Liver (tissue), 9 donors: ENCODE measurements around the gene MRRF. TPM values are rescaled to one million over a fixed set of nuclear protein-coding genes. Genes with fewer than 3 reads are reported as not detected.
"Not testable (repeated sequence)": the region's sequence is repeated elsewhere in the genome, so short reads cannot be mapped to it uniquely, and the experiment has no call there.

ENCODE experiments used
- DNase-seq: peaks from one replicate; pipeline ENCODE4 v3.0.0-alpha.2; 2017; ENCODE audit warnings: low spot score
- H3K27ac ChIP-seq, 2 donors: one replicate each; pipeline ENCODE4 v1.7.0; 2013; ENCODE audit warnings: inconsistent platforms in 2 of 2, low read length in 2 of 2, control low read depth in 1 of 2, low read depth in 1 of 2, mild to moderate bottlenecking in 1 of 2
- H3K27me3 ChIP-seq, 4 donors: one replicate each; pipeline versions ENCODE4 v1.6.1 to v1.7.0; 2013; ENCODE audit warnings: low read length in 3 of 4, inconsistent platforms in 1 of 4, mild to moderate bottlenecking in 1 of 4, moderate library complexity in 1 of 4; ENCODE audit not compliant: control insufficient read depth in 4 of 4, insufficient read depth in 4 of 4
- H3K36me3 ChIP-seq, 4 donors: one replicate each; pipeline versions ENCODE4 v1.6.1 to v1.7.0; 2013; ENCODE audit warnings: low read length in 3 of 4, mild to moderate bottlenecking in 3 of 4, low read depth in 1 of 4, moderate library complexity in 1 of 4; ENCODE audit not compliant: control insufficient read depth in 4 of 4, insufficient read depth in 3 of 4
- H3K4me1 ChIP-seq, 4 donors: one replicate each; pipeline versions ENCODE4 v1.6.1 to v1.7.0; 2013; ENCODE audit warnings: low read length in 3 of 4, mild to moderate bottlenecking in 3 of 4, moderate library complexity in 1 of 4; ENCODE audit not compliant: control insufficient read depth in 4 of 4, insufficient read depth in 4 of 4
- H3K4me3 ChIP-seq, 3 donors: one replicate each; pipeline versions ENCODE4 v1.6.1 to v1.7.0; 2013; ENCODE audit warnings: low read length in 3 of 3, control low read depth in 1 of 3, low read depth in 1 of 3, mild to moderate bottlenecking in 1 of 3
- H3K9ac ChIP-seq, 2 donors: one replicate each; pipeline ENCODE4 v1.7.0; 2013; ENCODE audit warnings: low read length in 2 of 2, mild to moderate bottlenecking in 2 of 2, moderate library complexity in 2 of 2, control low read depth in 1 of 2, low read depth in 1 of 2
- H3K9me3 ChIP-seq, 4 donors: one replicate each; pipeline versions ENCODE4 v1.6.1 to v1.7.0; 2013; ENCODE audit warnings: low read length in 3 of 4; ENCODE audit not compliant: control insufficient read depth in 4 of 4
- EGR1 ChIP-seq, 2 donors: IDR thresholded peaks; 2 replicates each; pipeline ENCODE4 v1.6.1; 2016 to 2018; ENCODE audit warnings: antibody characterized with exemption in 2 of 2, low read depth in 2 of 2
- FOXA1 ChIP-seq: IDR thresholded peaks from 2 replicates; pipeline ENCODE4 v1.6.1; 2016; ENCODE audit warnings: antibody characterized with exemption
- FOXA2 ChIP-seq: IDR thresholded peaks from 2 replicates; pipeline ENCODE4 v1.6.1; 2016; ENCODE audit warnings: antibody characterized with exemption
- GABPA ChIP-seq, 2 donors: IDR thresholded peaks in 1 of 2; conservative IDR thresholded peaks in 1 of 2; 2 replicates each; pipeline ENCODE4 v1.6.1; 2016; ENCODE audit warnings: antibody characterized with exemption in 2 of 2, mild to moderate bottlenecking in 1 of 2, moderate library complexity in 1 of 2
- HNF4A ChIP-seq, 2 donors: conservative IDR thresholded peaks; 2 replicates each; pipeline ENCODE4 v1.6.1; 2016; ENCODE audit warnings: antibody characterized with exemption in 2 of 2, mild to moderate bottlenecking in 2 of 2
- HNF4G ChIP-seq: IDR thresholded peaks from 2 replicates; pipeline ENCODE4 v1.6.1; 2016; ENCODE audit warnings: antibody characterized with exemption
- JUND ChIP-seq, 2 donors: IDR thresholded peaks; 2 replicates each; pipeline ENCODE4 v1.6.1; 2016; ENCODE audit warnings: antibody characterized with exemption in 2 of 2
- NR2F2 ChIP-seq: IDR thresholded peaks from 2 replicates; pipeline ENCODE4 v1.6.1; 2016; ENCODE audit warnings: antibody characterized with exemption
- RAD21 ChIP-seq, 2 donors: IDR thresholded peaks; 2 replicates each; pipeline ENCODE4 v1.6.1; 2016; ENCODE audit warnings: antibody characterized with exemption in 2 of 2, mild to moderate bottlenecking in 2 of 2
- RXRA ChIP-seq, 2 donors: IDR thresholded peaks; 2 replicates each; pipeline ENCODE4 v1.6.1; 2017 to 2018; ENCODE audit warnings: antibody characterized with exemption in 2 of 2, mild to moderate bottlenecking in 1 of 2
- SP1 ChIP-seq: IDR thresholded peaks from 2 replicates; pipeline ENCODE4 v1.6.1; 2018; ENCODE audit warnings: antibody characterized with exemption, mild to moderate bottlenecking
- TAF1 ChIP-seq: conservative IDR thresholded peaks from 2 replicates; pipeline ENCODE4 v1.6.1; 2016; ENCODE audit warnings: antibody characterized with exemption, mild to moderate bottlenecking
- YY1 ChIP-seq: IDR thresholded peaks from 2 replicates; pipeline ENCODE4 v1.6.1; 2016; ENCODE audit warnings: antibody characterized with exemption, mild to moderate bottlenecking
- WGBS: extraction: QIAGEN DNeasy Blood & Tissue Kit; methylation state at CpG from one replicate; pipeline ENCODE4 v1.1.7; 2013; 5-methylcytosine and 5-hydroxymethylcytosine counted together
- polyA plus RNA-seq, 2 donors: library from polyadenylated mRNA; stranded (reverse) in 1 of 2; unstranded in 1 of 2; fragments of 200-250 nt in 1 of 2; fragments of >200 nt in 1 of 2; fragmentation: Nextera tagmentation in 1 of 2; extraction: Ambion mirVana in 1 of 2; gene quantifications; one replicate each; pipeline versions ENCODE4 v1.2.1 to v1.2.3, GENCODE V29; 2013 to 2015
- total RNA-seq, 2 donors: library from RNA; depleted of rRNA; stranded (reverse); fragments of >200 nt; gene quantifications; one replicate each; pipeline ENCODE4 v1.2.3, GENCODE V29; 2014
- TF ChIP-seq, protein P1 (sequence below): IDR thresholded peaks from 2 replicates; pipeline ENCODE4 v1.6.1; 2016; ENCODE audit warnings: antibody characterized with exemption
- TF ChIP-seq, protein P2 (sequence below): IDR thresholded peaks from 2 replicates; pipeline ENCODE4 v1.6.1; 2016; ENCODE audit warnings: antibody characterized with exemption
- TF ChIP-seq, protein P3 (sequence below): IDR thresholded peaks from 2 replicates; pipeline ENCODE4 v1.6.1; 2016; ENCODE audit warnings: antibody characterized with exemption, mild to moderate bottlenecking
- TF ChIP-seq, protein P4 (sequence below): fragments of 150-350 bp; IDR thresholded peaks from 2 replicates; pipeline ENCODE4 v1.5.1; 2017; ENCODE audit warnings: improper control_type of control experiment, low read depth, low read length; ENCODE audit not compliant: missing input control
- donor health status: healthy.
- donor health status: healthy.
- donor health status: healthy.
- donor health status: healthy.
- donor health status: healthy.

The MRRF gene
- total and polyA plus RNA-seq, 4 donors = 15.4 to 30.9 (median 22.3) TPM

DNA sequence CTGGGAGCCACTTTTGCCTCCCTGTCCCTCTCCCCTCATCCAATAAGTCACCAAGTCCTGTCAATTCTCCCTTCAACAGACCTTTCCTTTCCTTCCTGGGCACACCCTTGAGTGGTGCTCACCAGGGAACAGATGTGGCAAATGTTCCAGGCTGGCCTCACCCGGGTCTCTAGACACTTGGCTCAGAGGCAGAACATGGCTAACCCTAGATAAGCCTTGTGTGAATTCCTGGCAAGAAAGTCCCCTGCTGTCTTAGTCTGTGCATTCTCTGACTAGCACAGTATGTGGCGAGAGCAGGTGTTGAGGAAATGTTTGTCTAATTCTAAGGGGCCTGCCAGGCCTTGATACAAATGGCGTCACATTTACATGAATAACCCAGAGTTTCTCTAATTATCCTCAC lies 64.9 kb downstream of the MRRF start:
- H3K27ac ChIP-seq = no peak overlapping the region
- 87% methylated on average over 3 of the region's 3 CpGs for WGBS

DNA sequence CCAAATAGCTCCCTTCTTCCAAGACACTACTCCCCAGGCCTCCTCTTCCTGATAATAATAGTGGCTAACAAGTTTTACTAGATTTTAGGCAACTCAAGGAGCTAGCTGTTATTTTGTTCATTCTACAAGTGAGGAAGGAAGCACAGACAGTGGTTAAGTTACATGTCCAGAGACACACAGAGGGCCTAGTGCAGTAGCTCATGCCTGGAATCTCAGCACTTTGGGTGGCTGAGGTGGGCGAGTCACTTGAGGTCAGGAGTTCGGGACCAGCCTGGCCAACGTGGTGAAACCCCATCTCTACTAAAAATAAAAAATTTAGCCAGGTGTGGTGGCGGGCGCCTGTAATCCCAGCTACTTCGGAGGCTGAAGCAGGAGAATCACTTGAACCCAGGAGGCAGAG lies 65.8 kb downstream of the MRRF start:
- not testable (repeated sequence) for H3K9ac ChIP-seq, H3K27me3 ChIP-seq, H3K9me3 ChIP-seq, H3K4me3 ChIP-seq, H3K36me3 ChIP-seq, H3K27ac ChIP-seq, H3K4me1 ChIP-seq, DNase-seq
- 91% methylated on average over 6 of the region's 6 CpGs for WGBS

More for the DNA sequence above, 64.9 kb downstream of the MRRF start:
- TF ChIP-seq EGR1 (IDR thresholded peaks at IDR 0.05; ENCODE audit: low read depth in 2 of 2) (no peak), RXRA (IDR thresholded peaks at IDR 0.05) (no peak), TAF1 (no peak), HNF4G (no peak), GABPA (IDR thresholded peaks at IDR 0.05 in 1 of 2, conservative IDR thresholded peaks at IDR 0.05 in 1 of 2) (no peak), SP1 (no peak), NR2F2 (no peak), FOXA2 (no peak), HNF4A (conservative IDR thresholded peaks at IDR 0.05) (no peak), JUND (IDR thresholded peaks at IDR 0.05) (no peak), RAD21 (IDR thresholded peaks at IDR 0.05) (no peak), FOXA1 (no peak), YY1 (no peak)
- TF ChIP-seq, protein P1, sequence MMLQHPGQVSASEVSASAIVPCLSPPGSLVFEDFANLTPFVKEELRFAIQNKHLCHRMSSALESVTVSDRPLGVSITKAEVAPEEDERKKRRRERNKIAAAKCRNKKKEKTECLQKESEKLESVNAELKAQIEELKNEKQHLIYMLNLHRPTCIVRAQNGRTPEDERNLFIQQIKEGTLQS = no peak
- TF ChIP-seq, protein P2, sequence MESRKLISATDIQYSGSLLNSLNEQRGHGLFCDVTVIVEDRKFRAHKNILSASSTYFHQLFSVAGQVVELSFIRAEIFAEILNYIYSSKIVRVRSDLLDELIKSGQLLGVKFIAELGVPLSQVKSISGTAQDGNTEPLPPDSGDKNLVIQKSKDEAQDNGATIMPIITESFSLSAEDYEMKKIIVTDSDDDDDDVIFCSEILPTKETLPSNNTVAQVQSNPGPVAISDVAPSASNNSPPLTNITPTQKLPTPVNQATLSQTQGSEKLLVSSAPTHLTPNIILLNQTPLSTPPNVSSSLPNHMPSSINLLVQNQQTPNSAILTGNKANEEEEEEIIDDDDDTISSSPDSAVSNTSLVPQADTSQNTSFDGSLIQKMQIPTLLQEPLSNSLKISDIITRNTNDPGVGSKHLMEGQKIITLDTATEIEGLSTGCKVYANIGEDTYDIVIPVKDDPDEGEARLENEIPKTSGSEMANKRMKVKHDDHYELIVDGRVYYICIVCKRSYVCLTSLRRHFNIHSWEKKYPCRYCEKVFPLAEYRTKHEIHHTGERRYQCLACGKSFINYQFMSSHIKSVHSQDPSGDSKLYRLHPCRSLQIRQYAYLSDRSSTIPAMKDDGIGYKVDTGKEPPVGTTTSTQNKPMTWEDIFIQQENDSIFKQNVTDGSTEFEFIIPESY = no peak
- TF ChIP-seq, protein P3, sequence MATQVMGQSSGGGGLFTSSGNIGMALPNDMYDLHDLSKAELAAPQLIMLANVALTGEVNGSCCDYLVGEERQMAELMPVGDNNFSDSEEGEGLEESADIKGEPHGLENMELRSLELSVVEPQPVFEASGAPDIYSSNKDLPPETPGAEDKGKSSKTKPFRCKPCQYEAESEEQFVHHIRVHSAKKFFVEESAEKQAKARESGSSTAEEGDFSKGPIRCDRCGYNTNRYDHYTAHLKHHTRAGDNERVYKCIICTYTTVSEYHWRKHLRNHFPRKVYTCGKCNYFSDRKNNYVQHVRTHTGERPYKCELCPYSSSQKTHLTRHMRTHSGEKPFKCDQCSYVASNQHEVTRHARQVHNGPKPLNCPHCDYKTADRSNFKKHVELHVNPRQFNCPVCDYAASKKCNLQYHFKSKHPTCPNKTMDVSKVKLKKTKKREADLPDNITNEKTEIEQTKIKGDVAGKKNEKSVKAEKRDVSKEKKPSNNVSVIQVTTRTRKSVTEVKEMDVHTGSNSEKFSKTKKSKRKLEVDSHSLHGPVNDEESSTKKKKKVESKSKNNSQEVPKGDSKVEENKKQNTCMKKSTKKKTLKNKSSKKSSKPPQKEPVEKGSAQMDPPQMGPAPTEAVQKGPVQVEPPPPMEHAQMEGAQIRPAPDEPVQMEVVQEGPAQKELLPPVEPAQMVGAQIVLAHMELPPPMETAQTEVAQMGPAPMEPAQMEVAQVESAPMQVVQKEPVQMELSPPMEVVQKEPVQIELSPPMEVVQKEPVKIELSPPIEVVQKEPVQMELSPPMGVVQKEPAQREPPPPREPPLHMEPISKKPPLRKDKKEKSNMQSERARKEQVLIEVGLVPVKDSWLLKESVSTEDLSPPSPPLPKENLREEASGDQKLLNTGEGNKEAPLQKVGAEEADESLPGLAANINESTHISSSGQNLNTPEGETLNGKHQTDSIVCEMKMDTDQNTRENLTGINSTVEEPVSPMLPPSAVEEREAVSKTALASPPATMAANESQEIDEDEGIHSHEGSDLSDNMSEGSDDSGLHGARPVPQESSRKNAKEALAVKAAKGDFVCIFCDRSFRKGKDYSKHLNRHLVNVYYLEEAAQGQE = no peak
- TF ChIP-seq, protein P4, sequence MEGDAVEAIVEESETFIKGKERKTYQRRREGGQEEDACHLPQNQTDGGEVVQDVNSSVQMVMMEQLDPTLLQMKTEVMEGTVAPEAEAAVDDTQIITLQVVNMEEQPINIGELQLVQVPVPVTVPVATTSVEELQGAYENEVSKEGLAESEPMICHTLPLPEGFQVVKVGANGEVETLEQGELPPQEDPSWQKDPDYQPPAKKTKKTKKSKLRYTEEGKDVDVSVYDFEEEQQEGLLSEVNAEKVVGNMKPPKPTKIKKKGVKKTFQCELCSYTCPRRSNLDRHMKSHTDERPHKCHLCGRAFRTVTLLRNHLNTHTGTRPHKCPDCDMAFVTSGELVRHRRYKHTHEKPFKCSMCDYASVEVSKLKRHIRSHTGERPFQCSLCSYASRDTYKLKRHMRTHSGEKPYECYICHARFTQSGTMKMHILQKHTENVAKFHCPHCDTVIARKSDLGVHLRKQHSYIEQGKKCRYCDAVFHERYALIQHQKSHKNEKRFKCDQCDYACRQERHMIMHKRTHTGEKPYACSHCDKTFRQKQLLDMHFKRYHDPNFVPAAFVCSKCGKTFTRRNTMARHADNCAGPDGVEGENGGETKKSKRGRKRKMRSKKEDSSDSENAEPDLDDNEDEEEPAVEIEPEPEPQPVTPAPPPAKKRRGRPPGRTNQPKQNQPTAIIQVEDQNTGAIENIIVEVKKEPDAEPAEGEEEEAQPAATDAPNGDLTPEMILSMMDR = no peak
- Histone ChIP-seq H3K4me1 (peaks cover 0 to 8% (median 7%) of the 10 kb centered on the region in 4 donors), H3K9ac (no peak overlapping the region), H3K27me3 (no peaks in the 10 kb centered on the region), H3K4me3 (no peak overlapping the region), H3K36me3 (peaks cover 0 to 4% (median 2%) of the 10 kb centered on the region in 4 donors), H3K9me3 (no peaks in the 10 kb centered on the region)
- no peak for DNase-seq
